Mesenchymal stem cell (in vitro differentiated cells and primary cell): ENCODE results near the gene SAA2.

Source experiments
- DNase-seq: peaks from one replicate; pipeline ENCODE4 v3.0.0-alpha.2; 2013
- H2AFZ ChIP-seq: one replicate; pipeline ENCODE4 v1.6.1; 2013; ENCODE audit warnings: low read depth, mild to moderate bottlenecking, control low read depth, inconsistent platforms, low read length, moderate library complexity
- H2AK5ac ChIP-seq: 2 replicates; pipeline ENCODE4 v1.6.1; 2013; ENCODE audit warnings: low read length, moderate library complexity, mild to moderate bottlenecking, inconsistent platforms; ENCODE audit not compliant: severe bottlenecking
- H2BK120ac ChIP-seq: one replicate; pipeline ENCODE4 v1.6.1; 2013; ENCODE audit warnings: low read depth, mild to moderate bottlenecking, inconsistent platforms, low read length, moderate library complexity
- H2BK12ac ChIP-seq, 2 experiments: one replicate each; pipeline ENCODE4 v1.6.1; 2013; ENCODE audit warnings: inconsistent platforms in 2 of 2, low read length in 2 of 2, mild to moderate bottlenecking in 2 of 2, moderate library complexity in 2 of 2, control low read depth in 1 of 2
- H2BK15ac ChIP-seq: one replicate; pipeline ENCODE4 v1.6.1; 2013; ENCODE audit warnings: mild to moderate bottlenecking, low read depth, inconsistent platforms; ENCODE audit not compliant: poor library complexity, severe bottlenecking
- H2BK5ac ChIP-seq: 2 replicates; pipeline ENCODE4 v1.6.1; 2013; ENCODE audit warnings: low read depth, mild to moderate bottlenecking, low read length, control low read depth, inconsistent platforms; ENCODE audit not compliant: poor library complexity, severe bottlenecking
- H3K14ac ChIP-seq, 2 experiments: one replicate each; pipeline ENCODE4 v1.6.1; 2013; ENCODE audit warnings: inconsistent platforms in 2 of 2, low read length in 2 of 2, control low read depth in 1 of 2, mild to moderate bottlenecking in 1 of 2, moderate library complexity in 1 of 2
- H3K18ac ChIP-seq, 2 experiments: one replicate each; pipeline ENCODE4 v1.6.1; 2013; ENCODE audit warnings: inconsistent platforms in 2 of 2, low read length in 2 of 2, control low read depth in 1 of 2, low read depth in 1 of 2, mild to moderate bottlenecking in 1 of 2
- H3K23ac ChIP-seq, 2 experiments: one replicate each; pipeline ENCODE4 v1.6.1; 2013; ENCODE audit warnings: inconsistent platforms in 2 of 2, low read length in 2 of 2, mild to moderate bottlenecking in 2 of 2, moderate library complexity in 2 of 2, control low read depth in 1 of 2
- H3K27ac ChIP-seq: 2 replicates; pipeline ENCODE4 v1.5.1; 2013; ENCODE audit warnings: mild to moderate bottlenecking, moderate library complexity, low read length, control low read depth, inconsistent platforms; ENCODE audit not compliant: poor library complexity, severe bottlenecking
- H3K27me3 ChIP-seq, 2 experiments: 2 replicates each; pipeline versions ENCODE4 v1.6.1 to v1.7.0; 2013; ENCODE audit warnings: low read length in 2 of 2, mild to moderate bottlenecking in 2 of 2, moderate library complexity in 2 of 2, control low read depth in 1 of 2, inconsistent platforms in 1 of 2; ENCODE audit not compliant: control insufficient read depth in 1 of 2, insufficient read depth in 1 of 2
- H3K36me3 ChIP-seq, 2 experiments: 2 replicates each; pipeline versions ENCODE4 v1.6.1 to v1.7.0; 2013; ENCODE audit warnings: low read length in 2 of 2, control low read depth in 1 of 2, inconsistent platforms in 1 of 2, low read depth in 1 of 2, mild to moderate bottlenecking in 1 of 2; ENCODE audit not compliant: insufficient read depth in 2 of 2, control insufficient read depth in 1 of 2
- H3K4ac ChIP-seq, 2 experiments: one replicate each; pipeline ENCODE4 v1.6.1; 2013; ENCODE audit warnings: inconsistent platforms in 2 of 2, low read length in 2 of 2, mild to moderate bottlenecking in 2 of 2, moderate library complexity in 2 of 2, control low read depth in 1 of 2, low read depth in 1 of 2
- H3K4me1 ChIP-seq: 2 replicates; pipeline ENCODE4 v1.6.1; 2013; ENCODE audit warnings: low read depth, low read length, control low read depth; ENCODE audit not compliant: control insufficient read depth, insufficient read depth
- H3K4me2 ChIP-seq: 2 replicates; pipeline ENCODE4 v1.6.1; 2013; ENCODE audit warnings: low read length, mild to moderate bottlenecking, inconsistent platforms; ENCODE audit not compliant: poor library complexity, severe bottlenecking
- H3K4me3 ChIP-seq, 2 experiments: 2 replicates each; pipeline versions ENCODE4 v1.5.1 to v1.7.0; 2013; ENCODE audit warnings: low read length in 2 of 2, mild to moderate bottlenecking in 2 of 2, control low read depth in 1 of 2, low read depth in 1 of 2; ENCODE audit not compliant: insufficient read depth in 1 of 2
- H3K79me1 ChIP-seq: replicated peaks from 2 replicates; pipeline ENCODE4 v1.6.1; 2013; ENCODE audit warnings: mild to moderate bottlenecking, control low read depth, low read length, inconsistent platforms; ENCODE audit not compliant: poor library complexity, severe bottlenecking
- H3K9ac ChIP-seq: 2 replicates; pipeline ENCODE4 v1.7.0; 2013; ENCODE audit warnings: mild to moderate bottlenecking, low read length, moderate library complexity
- H3K9me3 ChIP-seq: 2 replicates; pipeline ENCODE4 v1.7.0; 2013; ENCODE audit warnings: mild to moderate bottlenecking, low read length; ENCODE audit not compliant: control insufficient read depth
- H4K8ac ChIP-seq: one replicate; pipeline ENCODE4 v1.6.1; 2013; ENCODE audit warnings: inconsistent platforms, mild to moderate bottlenecking, low read length, moderate library complexity
- H4K91ac ChIP-seq: one replicate; pipeline ENCODE4 v1.6.1; 2013; ENCODE audit warnings: mild to moderate bottlenecking, low read length, inconsistent platforms
- WGBS: methylation state at CpG from one replicate; pipeline ENCODE4 v1.1.7; 2013; ENCODE audit warnings: mixed read lengths; 5-methylcytosine and 5-hydroxymethylcytosine counted together

Gene SAA2

GRCh38 chr11:18243783-18244362 is 4.6 kb downstream of the SAA2 start:
- Histone ChIP-seq H2BK120ac (no peak overlapping the region), H3K4me3 (no peak overlapping the region), H3K4ac (no peak overlapping the region), H3K4me1 (peaks cover 6% of the 10 kb centered on the region), H2BK5ac (no peak overlapping the region), H3K9me3 (no peaks in the 10 kb centered on the region), H3K9ac (no peak overlapping the region), H2BK15ac (no peak overlapping the region), H3K18ac (no peak overlapping the region), H4K91ac (no peak overlapping the region), H3K23ac (no peak overlapping the region), H3K14ac (no peak overlapping the region), H2AFZ (no peak overlapping the region), H4K8ac (no peak overlapping the region), H3K4me2 (no peak overlapping the region), H3K36me3 (no peaks in the 10 kb centered on the region), H3K79me1 (no peaks in the 10 kb centered on the region), H2BK12ac (no peak overlapping the region), H3K27ac (no peak overlapping the region), H2AK5ac (no peak overlapping the region), H3K27me3 (peaks cover 6 to 17% of the 10 kb centered on the region in 2 experiments)
- DNase-seq: peak; percentile 63
- 0% methylated on average over 1 of the region's 1 CpG for WGBS

- H3K4me2 ChIP-seq: no peak overlapping the region
- H3K14ac ChIP-seq: no peak overlapping the region
- no peak overlapping the region for H2BK15ac ChIP-seq
- no peaks in the 10 kb centered on the region for H3K4me1 ChIP-seq
- no peak overlapping the region for H4K91ac ChIP-seq
- 85% methylated on average over 1 of the region's 1 CpG for WGBS
- H3K9me3 ChIP-seq: no peaks in the 10 kb centered on the region
- H3K36me3 ChIP-seq: no peaks in the 10 kb centered on the region
- H4K8ac ChIP-seq: no peak overlapping the region
- H3K4ac ChIP-seq: no peak overlapping the region
- no peak overlapping the region for H2BK120ac ChIP-seq
- DNase-seq: no peak
- H2BK12ac ChIP-seq: no peak overlapping the region
- no peak overlapping the region for H2AK5ac ChIP-seq
- H2BK5ac ChIP-seq: no peak overlapping the region
- no peak overlapping the region for H3K9ac ChIP-seq
- no peak overlapping the region for H3K27ac ChIP-seq
- no peak overlapping the region for H3K18ac ChIP-seq
- H3K79me1 ChIP-seq: no peaks in the 10 kb centered on the region
- no peak overlapping the region for H3K23ac ChIP-seq
- H3K4me3 ChIP-seq: no peak overlapping the region
- peaks cover 18 to 21% of the 10 kb centered on the region in 2 experiments for H3K27me3 ChIP-seq
- H2AFZ ChIP-seq: no peak overlapping the region
These were observed 8.8 kb downstream of the SAA2 start for GRCh38 chr11:18239655-18240054.

GRCh38 chr11:18236664-18237356 is 11.7 kb downstream of the SAA2 start, which contains the start of gene SAA4:
TSS of gene SAA4 (minus strand) at chr11:18236802. CDS start at chr11:18235926, 876 bp downstream.
- no peak within 1 kb of the TSS for H3K4ac ChIP-seq
- no peak for DNase-seq
- H3K14ac ChIP-seq: no peak within 1 kb of the TSS
- H2BK15ac ChIP-seq: no peak within 1 kb of the TSS
- H3K27ac ChIP-seq: no peak within 1 kb of the TSS
- H3K18ac ChIP-seq: no peak within 1 kb of the TSS
- H2AK5ac ChIP-seq: no peak within 1 kb of the TSS
- H4K91ac ChIP-seq: no peak within 1 kb of the TSS
- no peak within 1 kb of the TSS for H3K4me3 ChIP-seq
- H2BK120ac ChIP-seq: no peak within 1 kb of the TSS
- 64% methylated on average over 1 of the region's 2 CpGs for WGBS
- H2BK12ac ChIP-seq: no peak within 1 kb of the TSS
- H3K36me3 ChIP-seq: no peaks in the 10 kb centered on the region
- H4K8ac ChIP-seq: no peak within 1 kb of the TSS
- H3K9ac ChIP-seq: no peak within 1 kb of the TSS
- H3K9me3 ChIP-seq: no peaks in the 10 kb centered on the region
- H3K27me3 ChIP-seq: peaks cover 21 to 32% of the 10 kb centered on the region in 2 experiments
- no peaks in the 10 kb centered on the region for H3K79me1 ChIP-seq
- H3K23ac ChIP-seq: no peak within 1 kb of the TSS
- H3K4me1 ChIP-seq: no peaks in the 10 kb centered on the region
- no peak within 1 kb of the TSS for H2AFZ ChIP-seq
- H2BK5ac ChIP-seq: no peak within 1 kb of the TSS
- H3K4me2 ChIP-seq: no peak within 1 kb of the TSS

GRCh38 chr11:18235394-18236334 is 12.8 kb downstream of the SAA2 start:
- WGBS: 45% methylated on average over 5 of the region's 8 CpGs
- H3K36me3 ChIP-seq: no peaks in the 10 kb centered on the region
- H2AK5ac ChIP-seq: no peak overlapping the region
- no peaks in the 10 kb centered on the region for H3K79me1 ChIP-seq
- H3K4me2 ChIP-seq: no peak overlapping the region
- peaks cover 21 to 38% of the 10 kb centered on the region in 2 experiments for H3K27me3 ChIP-seq
- no peak overlapping the region for H3K14ac ChIP-seq
- H3K23ac ChIP-seq: no peak overlapping the region
- no peak overlapping the region for H4K8ac ChIP-seq
- no peaks in the 10 kb centered on the region for H3K4me1 ChIP-seq
- H3K9me3 ChIP-seq: no peaks in the 10 kb centered on the region
- H2AFZ ChIP-seq: no peak overlapping the region
- no peak overlapping the region for H4K91ac ChIP-seq
- H3K4ac ChIP-seq: no peak overlapping the region
- no peak overlapping the region for H2BK15ac ChIP-seq
- no peak overlapping the region for H3K4me3 ChIP-seq
- DNase-seq: no peak
- no peak overlapping the region for H3K9ac ChIP-seq
- H3K27ac ChIP-seq: no peak overlapping the region
- H2BK12ac ChIP-seq: no peak overlapping the region
- H2BK5ac ChIP-seq: no peak overlapping the region
- H3K18ac ChIP-seq: no peak overlapping the region
- no peak overlapping the region for H2BK120ac ChIP-seq
